ENCODE data around the gene GNB1. TPM values are rescaled to one million over a fixed set of nuclear protein-coding genes. Genes with fewer than 3 reads are reported as not detected.

The GNB1 gene
- total RNA-seq, 2 experiments from 2014 or later, result 138 to 149 TPM

DNA sequence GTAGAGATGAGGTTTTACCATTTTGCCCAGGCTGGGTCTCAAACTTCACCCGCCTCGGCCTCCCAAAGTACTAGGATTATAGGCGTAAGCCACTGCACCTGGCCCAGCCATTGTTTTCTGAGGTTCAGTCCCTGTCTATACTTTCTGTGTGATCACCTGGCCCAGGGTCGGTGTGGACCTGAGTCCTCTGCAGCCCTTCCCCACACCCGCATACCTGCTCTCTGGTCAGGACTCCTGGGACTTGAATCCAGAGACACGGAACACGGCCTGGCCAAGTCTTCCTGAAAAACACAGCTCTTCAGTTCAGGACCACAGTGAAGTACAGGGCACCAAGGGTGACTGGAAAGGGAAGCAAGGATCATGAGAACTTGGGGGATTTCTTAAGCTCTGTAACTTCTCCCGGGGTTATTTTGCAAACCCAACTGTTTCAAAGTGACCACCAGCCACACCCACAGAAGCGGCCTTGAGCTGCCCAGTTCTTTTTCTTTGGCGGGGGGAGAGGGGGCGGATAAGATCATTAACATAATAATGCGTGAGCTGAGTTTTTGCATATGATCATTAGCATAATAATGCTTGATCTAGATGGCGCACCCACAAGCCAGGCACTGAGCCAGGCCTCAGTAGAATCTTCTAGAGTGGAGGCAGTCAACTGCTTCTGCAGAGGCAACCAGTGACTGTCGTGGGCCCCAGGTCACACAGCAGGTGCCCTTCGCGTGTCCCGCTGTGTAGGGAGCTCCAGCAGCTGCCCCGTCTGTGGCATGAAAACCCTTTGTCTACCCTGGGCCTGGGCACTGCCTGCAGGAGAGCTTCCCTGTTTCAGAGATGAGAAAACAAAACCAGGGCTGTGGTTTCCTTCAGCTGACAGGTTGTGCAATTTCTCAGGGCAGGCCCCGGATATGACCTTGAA, 110.9 kb downstream of the GNB1 start:
- ChIA-PET CTCF (interaction anchor here (0.9 to 1.5 kb wide), 3 partner anchors 10 to 129 kb away, joined by 3 to 6 read pairs (median 3); no protein-coding TSS in a partner anchor), POLR2A (interaction anchor here (0.6 to 2.4 kb wide), 17 partner anchors 12 to 476 kb away, joined by 3 to 23 read pairs (median 4); partner anchors contain the start of genes AURKAIP1, CCNL2, CDK11A and MIB2)
- no peaks in the 10 kb centered on the region for H3K27me3 ChIP-seq (ENCODE audit: control insufficient read depth in 1 of 2, insufficient read depth in 2 of 2, low read length in 2 of 2)
- H3K9me3 ChIP-seq (ENCODE audit: control insufficient read depth in 1 of 2, insufficient read depth in 1 of 2, low read length in 2 of 2), result no peaks in the 10 kb centered on the region
- Mint-ChIP-seq H3K27me3 (no peaks in the 10 kb centered on the region), H3K9me3 (no peaks in the 10 kb centered on the region), H3K4me1 (ENCODE audit: low read depth) (peaks cover 67% of the 10 kb centered on the region), H3K36me3 (ENCODE audit: low read depth) (peaks cover 18% of the 10 kb centered on the region), H3K4me3 (peak overlapping the region; percentile 93), H3K27ac (peak overlapping the region; percentile 93)
- peak overlapping the region; percentile 68 for H3K4me3 ChIP-seq (ENCODE audit: low read length)
- TF ChIP-seq, protein P1, sequence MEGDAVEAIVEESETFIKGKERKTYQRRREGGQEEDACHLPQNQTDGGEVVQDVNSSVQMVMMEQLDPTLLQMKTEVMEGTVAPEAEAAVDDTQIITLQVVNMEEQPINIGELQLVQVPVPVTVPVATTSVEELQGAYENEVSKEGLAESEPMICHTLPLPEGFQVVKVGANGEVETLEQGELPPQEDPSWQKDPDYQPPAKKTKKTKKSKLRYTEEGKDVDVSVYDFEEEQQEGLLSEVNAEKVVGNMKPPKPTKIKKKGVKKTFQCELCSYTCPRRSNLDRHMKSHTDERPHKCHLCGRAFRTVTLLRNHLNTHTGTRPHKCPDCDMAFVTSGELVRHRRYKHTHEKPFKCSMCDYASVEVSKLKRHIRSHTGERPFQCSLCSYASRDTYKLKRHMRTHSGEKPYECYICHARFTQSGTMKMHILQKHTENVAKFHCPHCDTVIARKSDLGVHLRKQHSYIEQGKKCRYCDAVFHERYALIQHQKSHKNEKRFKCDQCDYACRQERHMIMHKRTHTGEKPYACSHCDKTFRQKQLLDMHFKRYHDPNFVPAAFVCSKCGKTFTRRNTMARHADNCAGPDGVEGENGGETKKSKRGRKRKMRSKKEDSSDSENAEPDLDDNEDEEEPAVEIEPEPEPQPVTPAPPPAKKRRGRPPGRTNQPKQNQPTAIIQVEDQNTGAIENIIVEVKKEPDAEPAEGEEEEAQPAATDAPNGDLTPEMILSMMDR (IDR thresholded peaks at IDR 0.05), result no peak
- peaks cover 80% of the 10 kb centered on the region for H3K4me1 ChIP-seq (ENCODE audit: insufficient read depth, low read length)
- DNase-seq (peak; percentile 35 to 90 (median 44)), ATAC-seq (ENCODE audit: poor library complexity) (peak; percentile 47)
- peaks cover 4% of the 10 kb centered on the region for H3K36me3 ChIP-seq (ENCODE audit: insufficient read depth, low read length)
- intact Hi-C loops (cut with DNase I, micrococcal nuclease), result loop anchor here (2.0 to 5.0 kb wide), 3 partner anchors 111 to 129 kb away; partner anchors contain the start of gene GNB1 (in 1 of the 2)
- peak overlapping the region; percentile 82 to 95 for H3K27ac ChIP-seq (ENCODE audit: low read depth in 1 of 2, low read length in 2 of 2)

GRCh38 chr1:1779320-1779675, 111.6 kb downstream of the GNB1 start:
- Mint-ChIP-seq H3K27ac (peak overlapping the region; percentile 93), H3K4me1 (ENCODE audit: low read depth) (peaks cover 67% of the 10 kb centered on the region), H3K9me3 (no peaks in the 10 kb centered on the region), H3K4me3 (peak overlapping the region; percentile 93), H3K36me3 (ENCODE audit: low read depth) (peaks cover 13% of the 10 kb centered on the region), H3K27me3 (no peaks in the 10 kb centered on the region)
- no peaks in the 10 kb centered on the region for H3K9me3 ChIP-seq (ENCODE audit: control insufficient read depth in 1 of 2, insufficient read depth in 1 of 2, low read length in 2 of 2)
- H3K27me3 ChIP-seq (ENCODE audit: control insufficient read depth in 1 of 2, insufficient read depth in 2 of 2, low read length in 2 of 2), result no peaks in the 10 kb centered on the region
- intact Hi-C loops (cut with DNase I, micrococcal nuclease), result loop anchor here in 1 of 2 experiments (2.0 kb wide), 2 partner anchors 112 to 130 kb away; partner anchors contain the start of gene GNB1
- no peak for DNase-seq
- H3K27ac ChIP-seq (ENCODE audit: low read depth in 1 of 2, low read length in 2 of 2), result peak overlapping the region; percentile 82 to 95
- ChIA-PET CTCF (interaction anchor here (0.8 to 1.5 kb wide), 3 partner anchors 127 to 130 kb away, joined by 3 to 6 read pairs (median 3); no protein-coding TSS in a partner anchor), POLR2A (interaction anchor here (0.7 to 2.4 kb wide), 11 partner anchors 12 to 408 kb away, joined by 3 to 23 read pairs (median 4); partner anchors contain the start of genes AURKAIP1, CCNL2 and CDK11A)
- TF ChIP-seq, protein P1 (IDR thresholded peaks at IDR 0.05), result no peak
- peaks cover 80% of the 10 kb centered on the region for H3K4me1 ChIP-seq (ENCODE audit: insufficient read depth, low read length)
- ATAC-seq (ENCODE audit: poor library complexity), result no peak
- H3K36me3 ChIP-seq (ENCODE audit: insufficient read depth, low read length), result no peaks in the 10 kb centered on the region
- H3K4me3 ChIP-seq (ENCODE audit: low read length), result peak overlapping the region; percentile 68

- Histone ChIP-seq H3K9me3 (ENCODE audit: control insufficient read depth in 1 of 2, insufficient read depth in 1 of 2, low read length in 2 of 2) (no peaks in the 10 kb centered on the region), H3K4me1 (ENCODE audit: insufficient read depth, low read length) (peaks cover 80% of the 10 kb centered on the region), H3K4me3 (ENCODE audit: low read length) (peak overlapping the region; percentile 68), H3K36me3 (ENCODE audit: insufficient read depth, low read length) (no peaks in the 10 kb centered on the region), H3K27ac (ENCODE audit: low read depth in 1 of 2, low read length in 2 of 2) (peak overlapping the region; percentile 82 to 95), H3K27me3 (ENCODE audit: control insufficient read depth in 1 of 2, insufficient read depth in 2 of 2, low read length in 2 of 2) (no peaks in the 10 kb centered on the region)
- peak; percentile 48 to 90 (median 70) for DNase-seq
- ChIA-PET POLR2A (interaction anchor here (1.4 to 2.4 kb wide), 3 partner anchors 130 to 404 kb away, joined by 3 to 23 read pairs (median 4); partner anchors contain the start of genes AURKAIP1 and CCNL2), CTCF (interaction anchor here (0.8 to 1.2 kb wide), 2 partner anchors 127 to 130 kb away, joined by 3 read pairs; no protein-coding TSS in a partner anchor)
- Mint-ChIP-seq H3K4me1 (ENCODE audit: low read depth) (peaks cover 67% of the 10 kb centered on the region), H3K27ac (peak overlapping the region; percentile 93), H3K27me3 (no peaks in the 10 kb centered on the region), H3K36me3 (ENCODE audit: low read depth) (peaks cover 13% of the 10 kb centered on the region), H3K9me3 (no peaks in the 10 kb centered on the region), H3K4me3 (peak overlapping the region; percentile 93)
- TF ChIP-seq, protein P1 (IDR thresholded peaks at IDR 0.05), result peak; percentile 30
- intact Hi-C loops (cut with DNase I, micrococcal nuclease), result loop anchor here in 1 of 2 experiments (2.0 kb wide), 2 partner anchors 112 to 130 kb away; partner anchors contain the start of gene GNB1
- ATAC-seq (ENCODE audit: poor library complexity), result peak; percentile 62
These were observed 112.1 kb downstream of the GNB1 start for GRCh38 chr1:1778663-1779319.

Measured in CD4-positive, alpha-beta T cell (primary cell).